Measurements from ENCODE around the gene KCNB1.

Gene KCNB1

DNA sequence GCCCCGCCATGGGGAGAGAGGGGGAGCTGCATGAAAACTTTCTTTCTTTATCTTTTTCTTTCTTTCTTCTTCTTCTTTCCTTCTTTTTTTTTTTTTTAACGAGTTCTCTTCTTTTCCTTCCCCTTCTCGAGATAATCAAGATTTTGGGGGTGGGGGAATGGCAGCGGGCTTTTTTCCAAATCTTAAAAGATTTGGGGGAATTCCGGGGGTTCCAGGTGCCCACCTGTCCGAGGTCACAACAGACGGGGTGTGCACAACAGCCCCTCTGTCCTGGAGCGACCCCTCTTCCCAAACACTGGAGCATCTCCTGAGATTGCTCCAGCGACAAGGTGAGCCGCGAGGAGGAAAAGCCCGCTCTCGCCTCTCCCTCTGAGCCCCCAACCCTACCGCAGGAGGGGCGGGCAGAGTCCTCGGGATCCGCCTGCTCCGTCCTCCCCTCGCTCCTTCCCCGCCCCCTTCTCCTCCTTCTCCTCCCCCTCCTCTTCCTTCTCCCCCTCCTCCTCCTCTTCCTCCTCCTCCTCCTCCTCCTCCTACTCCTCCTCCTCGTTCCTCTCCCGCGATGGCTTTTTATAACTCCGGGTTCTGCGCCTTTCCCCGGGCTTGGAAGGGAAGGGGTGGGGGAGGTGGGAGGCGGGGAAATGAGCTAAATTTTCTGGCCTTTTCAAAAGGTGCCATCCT is 689 bp upstream of the KCNB1 start:
- DNase-seq (ENCODE audit: low spot score), result peak; percentile 37
- in situ Hi-C loops (cut with MboI; ENCODE audit: low pct_unique_long_range_greater_than_20kb, low sequenced_read_pairs, unreplicated experiment), result no loop called here
- TF ChIP-seq, protein P1, sequence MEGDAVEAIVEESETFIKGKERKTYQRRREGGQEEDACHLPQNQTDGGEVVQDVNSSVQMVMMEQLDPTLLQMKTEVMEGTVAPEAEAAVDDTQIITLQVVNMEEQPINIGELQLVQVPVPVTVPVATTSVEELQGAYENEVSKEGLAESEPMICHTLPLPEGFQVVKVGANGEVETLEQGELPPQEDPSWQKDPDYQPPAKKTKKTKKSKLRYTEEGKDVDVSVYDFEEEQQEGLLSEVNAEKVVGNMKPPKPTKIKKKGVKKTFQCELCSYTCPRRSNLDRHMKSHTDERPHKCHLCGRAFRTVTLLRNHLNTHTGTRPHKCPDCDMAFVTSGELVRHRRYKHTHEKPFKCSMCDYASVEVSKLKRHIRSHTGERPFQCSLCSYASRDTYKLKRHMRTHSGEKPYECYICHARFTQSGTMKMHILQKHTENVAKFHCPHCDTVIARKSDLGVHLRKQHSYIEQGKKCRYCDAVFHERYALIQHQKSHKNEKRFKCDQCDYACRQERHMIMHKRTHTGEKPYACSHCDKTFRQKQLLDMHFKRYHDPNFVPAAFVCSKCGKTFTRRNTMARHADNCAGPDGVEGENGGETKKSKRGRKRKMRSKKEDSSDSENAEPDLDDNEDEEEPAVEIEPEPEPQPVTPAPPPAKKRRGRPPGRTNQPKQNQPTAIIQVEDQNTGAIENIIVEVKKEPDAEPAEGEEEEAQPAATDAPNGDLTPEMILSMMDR (IDR thresholded peaks at IDR 0.05; ENCODE audit: extremely low read depth, insufficient read depth, missing control alignments), result no peak

DNA sequence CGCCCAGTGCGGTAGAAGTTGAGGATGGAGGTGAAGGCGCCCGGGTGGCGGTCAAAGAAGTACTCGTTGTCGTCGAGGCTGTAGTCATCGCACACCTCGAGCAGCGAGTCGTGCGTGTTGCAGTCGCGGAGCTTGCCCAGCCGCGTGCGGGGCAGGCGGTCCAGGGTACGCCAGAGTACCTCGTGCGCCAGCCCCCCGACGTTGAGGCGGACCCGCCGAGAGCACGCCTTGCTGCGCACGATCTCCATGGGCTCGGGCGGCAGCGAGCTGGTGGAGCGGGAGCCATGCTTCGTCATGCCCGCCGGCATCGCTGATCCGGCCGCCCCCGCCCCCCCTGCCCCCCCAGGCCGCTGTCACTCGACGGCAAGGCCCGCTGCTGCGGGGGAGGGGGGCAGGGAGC is 295 bp downstream of the KCNB1 start:
- in situ Hi-C loops (cut with MboI; ENCODE audit: low pct_unique_long_range_greater_than_20kb, low sequenced_read_pairs, unreplicated experiment), result no loop called here
- TF ChIP-seq, protein P1 (IDR thresholded peaks at IDR 0.05; ENCODE audit: extremely low read depth, insufficient read depth, missing control alignments), result no peak
- DNase-seq (ENCODE audit: low spot score), result no peak

DNA sequence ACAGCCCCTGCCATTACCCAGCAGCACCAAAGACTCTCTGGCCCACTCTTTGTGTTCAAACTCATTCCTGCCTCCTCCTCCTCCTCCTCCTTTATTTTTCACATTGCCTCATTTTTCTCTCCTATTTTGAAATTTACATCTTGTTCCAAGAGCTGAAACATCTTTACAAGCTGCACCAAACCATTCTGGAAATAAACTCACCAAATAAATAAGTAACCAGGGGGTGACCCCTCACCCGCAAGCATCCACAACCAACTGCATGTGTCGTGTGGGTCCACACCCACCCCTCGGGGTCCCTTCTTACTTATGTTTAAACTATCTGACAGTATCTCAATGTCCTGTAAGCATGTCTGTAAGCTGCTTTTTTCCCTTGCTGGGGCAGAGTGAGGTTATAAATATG is 1.4 kb downstream of the KCNB1 start:
- no peak for DNase-seq (ENCODE audit: low spot score)
- TF ChIP-seq, protein P1 (IDR thresholded peaks at IDR 0.05; ENCODE audit: extremely low read depth, insufficient read depth, missing control alignments), result no peak
- in situ Hi-C loops (cut with MboI; ENCODE audit: low pct_unique_long_range_greater_than_20kb, low sequenced_read_pairs, unreplicated experiment), result no loop called here

DNA sequence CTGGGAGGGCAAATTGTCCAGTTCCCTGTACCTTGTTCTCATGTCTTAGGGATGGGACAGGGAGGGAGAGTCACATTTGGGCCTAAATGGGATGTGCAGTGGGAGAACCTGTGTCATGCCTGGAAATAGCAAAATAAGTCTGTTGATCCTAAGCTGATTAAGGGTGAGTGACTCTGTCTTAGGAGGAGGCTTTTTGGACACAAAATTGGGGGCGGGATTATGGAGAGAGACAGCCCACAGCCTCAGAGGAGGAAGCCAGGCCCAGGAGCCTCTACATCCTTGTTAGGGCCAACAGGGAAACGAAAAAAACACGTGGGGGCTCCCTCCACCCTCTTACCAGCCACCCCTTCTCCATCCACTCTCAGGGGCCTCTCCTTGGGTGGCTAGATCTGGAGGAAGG is 2.2 kb downstream of the KCNB1 start:
- TF ChIP-seq, protein P1 (IDR thresholded peaks at IDR 0.05; ENCODE audit: extremely low read depth, insufficient read depth, missing control alignments), result no peak
- DNase-seq (ENCODE audit: low spot score), result no peak
- in situ Hi-C loops (cut with MboI; ENCODE audit: low pct_unique_long_range_greater_than_20kb, low sequenced_read_pairs, unreplicated experiment), result no loop called here

DNA sequence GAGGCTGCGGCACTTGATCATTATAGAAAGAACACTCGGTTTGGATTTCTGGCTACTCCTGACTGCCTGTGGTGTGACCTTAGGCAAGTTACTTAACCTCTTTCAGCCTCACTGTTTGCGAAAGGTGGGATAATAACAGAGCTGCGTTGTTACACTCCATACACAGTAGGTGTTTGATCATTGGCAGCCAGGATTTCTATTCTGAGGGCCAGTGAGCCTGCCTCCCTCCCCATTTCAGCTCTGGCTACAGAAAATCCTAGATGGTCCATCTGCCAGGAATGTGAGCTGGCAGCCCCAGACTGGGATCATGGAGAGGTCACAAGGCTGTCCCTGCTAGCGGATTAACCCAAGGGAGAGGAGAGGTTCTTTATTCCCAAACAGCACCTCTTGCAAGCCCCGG is 2.7 kb downstream of the KCNB1 start:
- in situ Hi-C loops (cut with MboI; ENCODE audit: low pct_unique_long_range_greater_than_20kb, low sequenced_read_pairs, unreplicated experiment), result no loop called here
- no peak for DNase-seq (ENCODE audit: low spot score)
- TF ChIP-seq, protein P1 (IDR thresholded peaks at IDR 0.05; ENCODE audit: extremely low read depth, insufficient read depth, missing control alignments), result no peak

DNA sequence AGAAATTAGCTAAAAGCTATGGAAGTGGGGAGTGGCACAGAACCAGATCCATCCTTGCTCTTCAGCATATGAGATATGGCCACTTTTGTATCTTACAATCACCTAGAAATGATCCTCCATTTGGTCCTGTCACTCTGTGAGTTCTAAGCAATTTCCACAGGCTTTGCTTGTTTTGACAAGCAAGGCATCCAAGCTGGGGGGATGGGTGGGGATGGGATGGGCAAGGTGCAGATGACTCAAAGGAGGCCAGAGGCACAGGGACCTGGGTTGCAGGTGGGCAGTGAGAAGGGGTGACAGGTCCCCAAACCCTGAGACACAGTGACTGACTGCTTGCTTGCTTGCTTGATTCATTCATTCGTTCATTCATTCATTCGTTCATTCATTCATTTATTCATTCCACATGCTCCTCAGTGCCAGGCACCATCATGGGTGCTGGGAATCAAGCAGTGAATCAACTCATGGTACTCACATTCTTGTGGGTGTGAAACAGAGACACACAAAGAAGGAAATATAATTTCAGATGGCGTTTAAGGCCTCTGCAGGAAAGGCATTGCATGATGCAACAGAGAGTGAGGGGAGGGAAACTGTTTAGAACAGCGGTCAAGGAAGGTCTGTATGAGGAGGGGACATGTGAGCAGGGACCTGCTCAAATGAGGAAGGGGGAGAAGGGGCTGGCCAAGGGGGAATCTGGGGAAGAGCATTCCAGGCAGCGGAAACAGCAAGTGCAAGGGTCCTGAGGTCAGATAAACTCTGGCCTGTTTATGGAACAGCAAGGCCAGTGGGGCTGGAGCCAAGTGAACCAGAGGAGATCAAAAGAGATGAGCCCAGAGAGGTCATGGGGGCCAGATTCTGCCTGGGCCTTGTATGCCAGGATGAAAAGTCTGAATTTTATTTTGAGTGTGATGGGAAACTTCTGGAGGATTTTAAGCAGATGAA is 3.4 kb downstream of the KCNB1 start:
- TF ChIP-seq, protein P1 (IDR thresholded peaks at IDR 0.05; ENCODE audit: extremely low read depth, insufficient read depth, missing control alignments), result no peak
- no peak for DNase-seq (ENCODE audit: low spot score)
- in situ Hi-C loops (cut with MboI; ENCODE audit: low pct_unique_long_range_greater_than_20kb, low sequenced_read_pairs, unreplicated experiment), result no loop called here
